Stimulated activated CD4-positive, alpha-beta T cell treated with anti-CD3 and anti-CD28 coated beads, Interleukin-12 subunit alpha, Interleukin-12 subunit beta, amount 100 ng/mL, for 4 hours (primary cell): ENCODE measurements around the gene RSU1.

Experiments used
- DNase-seq: peaks from one replicate; pipeline ENCODE4 v3.0.0-alpha.2; 2020

The RSU1 gene

GRCh38 chr10:16728266-16728665 lies 89.0 kb downstream of the RSU1 start:
- no peak for DNase-seq

GRCh38 chr10:16727666-16728065 lies 89.6 kb downstream of the RSU1 start:
- DNase-seq: no peak

- no peak for DNase-seq
Observed at GRCh38 chr10:16724509-16724908, 92.7 kb downstream of the RSU1 start.

GRCh38 chr10:16720812-16721211 lies 96.4 kb downstream of the RSU1 start:
- no peak for DNase-seq

GRCh38 chr10:16717622-16718395 lies 99.4 kb downstream of the RSU1 start:
- no peak for DNase-seq

GRCh38 chr10:16716051-16716450 lies 101.2 kb downstream of the RSU1 start:
- no peak for DNase-seq

- no peak for DNase-seq
Observed at GRCh38 chr10:16713290-16713689, 103.9 kb downstream of the RSU1 start.

GRCh38 chr10:16712883-16713282 lies 104.3 kb downstream of the RSU1 start:
- DNase-seq: no peak

GRCh38 chr10:16700331-16700730 lies 116.9 kb downstream of the RSU1 start:
- no peak for DNase-seq

GRCh38 chr10:16699435-16700057 lies 117.7 kb downstream of the RSU1 start:
- no peak for DNase-seq

GRCh38 chr10:16698461-16698860 lies 118.8 kb downstream of the RSU1 start:
- DNase-seq: no peak

- no peak for DNase-seq
Observed at GRCh38 chr10:16690417-16690816, 126.8 kb downstream of the RSU1 start.

GRCh38 chr10:16689696-16690095 lies 127.5 kb downstream of the RSU1 start:
- no peak for DNase-seq

- DNase-seq: no peak
Observed at GRCh38 chr10:16689227-16689626, 128.0 kb downstream of the RSU1 start.

GRCh38 chr10:16686054-16686902 lies 130.9 kb downstream of the RSU1 start:
- DNase-seq: no peak

- no peak for DNase-seq
Observed at GRCh38 chr10:16685551-16685950, 131.7 kb downstream of the RSU1 start.

- no peak for DNase-seq
Observed at GRCh38 chr10:16681521-16681920, 135.7 kb downstream of the RSU1 start.

- DNase-seq: no peak
Observed at GRCh38 chr10:16679511-16679910, 137.7 kb downstream of the RSU1 start.

GRCh38 chr10:16675334-16675733 lies 141.9 kb downstream of the RSU1 start:
- no peak for DNase-seq

- no peak for DNase-seq
Observed at GRCh38 chr10:16674147-16674703, 143.0 kb downstream of the RSU1 start.

- no peak for DNase-seq
Observed at GRCh38 chr10:16673443-16673842, 143.8 kb downstream of the RSU1 start.

- no peak for DNase-seq
Observed at GRCh38 chr10:16663444-16663843, 153.8 kb downstream of the RSU1 start.

GRCh38 chr10:16662923-16663322 lies 154.3 kb downstream of the RSU1 start:
- no peak for DNase-seq
